ENCODE results near the gene CLEC16A. TPM values are rescaled to one million over a fixed set of nuclear protein-coding genes. Genes with fewer than 3 reads are reported as not detected.

CLEC16A gene
- total RNA-seq, 4 donors from 2014 or later, result 24.5 to 33.0 (median 29.3) TPM

DNA sequence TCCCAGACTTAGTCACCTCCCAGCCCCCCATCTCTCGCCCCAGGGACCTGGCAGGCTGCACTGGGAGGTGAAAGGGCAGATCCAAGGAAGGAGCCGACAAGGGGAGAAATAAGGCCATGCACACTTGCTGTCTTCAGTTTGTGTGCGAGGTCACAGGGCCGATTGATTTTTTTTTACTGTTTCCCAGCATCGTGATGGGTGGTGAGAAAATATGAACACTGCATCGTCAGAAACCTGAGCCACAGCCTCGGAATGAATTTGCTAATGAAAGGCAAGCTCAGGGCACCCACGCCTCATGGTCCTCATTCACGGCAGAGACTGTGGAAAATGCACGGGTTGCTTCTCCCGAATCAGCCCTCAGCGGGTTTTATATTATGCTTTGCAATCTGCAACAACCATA, 213.7 kb downstream of the CLEC16A start:
- Histone ChIP-seq H3K4me1 (peaks cover 18 to 30% of the 10 kb centered on the region in 2 donors), H3K27ac (no peak overlapping the region), H3K4me3 (no peak overlapping the region), H3K36me3 (no peaks in the 10 kb centered on the region), H3K9me3 (no peaks in the 10 kb centered on the region), H3K27me3 (no peaks in the 10 kb centered on the region)
- DNase-seq (no peak), ATAC-seq (no peak)
- intact Hi-C loops (cut with DNase I; ENCODE audit: low total_unique reads), result no loop called here
- in situ Hi-C loops (cut with MboI; ENCODE audit: low sequenced_read_pairs in 4 of 4), result no loop called here
- TF ChIP-seq, protein P1, sequence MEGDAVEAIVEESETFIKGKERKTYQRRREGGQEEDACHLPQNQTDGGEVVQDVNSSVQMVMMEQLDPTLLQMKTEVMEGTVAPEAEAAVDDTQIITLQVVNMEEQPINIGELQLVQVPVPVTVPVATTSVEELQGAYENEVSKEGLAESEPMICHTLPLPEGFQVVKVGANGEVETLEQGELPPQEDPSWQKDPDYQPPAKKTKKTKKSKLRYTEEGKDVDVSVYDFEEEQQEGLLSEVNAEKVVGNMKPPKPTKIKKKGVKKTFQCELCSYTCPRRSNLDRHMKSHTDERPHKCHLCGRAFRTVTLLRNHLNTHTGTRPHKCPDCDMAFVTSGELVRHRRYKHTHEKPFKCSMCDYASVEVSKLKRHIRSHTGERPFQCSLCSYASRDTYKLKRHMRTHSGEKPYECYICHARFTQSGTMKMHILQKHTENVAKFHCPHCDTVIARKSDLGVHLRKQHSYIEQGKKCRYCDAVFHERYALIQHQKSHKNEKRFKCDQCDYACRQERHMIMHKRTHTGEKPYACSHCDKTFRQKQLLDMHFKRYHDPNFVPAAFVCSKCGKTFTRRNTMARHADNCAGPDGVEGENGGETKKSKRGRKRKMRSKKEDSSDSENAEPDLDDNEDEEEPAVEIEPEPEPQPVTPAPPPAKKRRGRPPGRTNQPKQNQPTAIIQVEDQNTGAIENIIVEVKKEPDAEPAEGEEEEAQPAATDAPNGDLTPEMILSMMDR (IDR thresholded peaks at IDR 0.05 in 4 of 5, conservative IDR thresholded peaks at IDR 0.05 in 1 of 5), result no peak
- no peak for TF ChIP-seq POLR2A (IDR thresholded peaks at IDR 0.05)

DNA sequence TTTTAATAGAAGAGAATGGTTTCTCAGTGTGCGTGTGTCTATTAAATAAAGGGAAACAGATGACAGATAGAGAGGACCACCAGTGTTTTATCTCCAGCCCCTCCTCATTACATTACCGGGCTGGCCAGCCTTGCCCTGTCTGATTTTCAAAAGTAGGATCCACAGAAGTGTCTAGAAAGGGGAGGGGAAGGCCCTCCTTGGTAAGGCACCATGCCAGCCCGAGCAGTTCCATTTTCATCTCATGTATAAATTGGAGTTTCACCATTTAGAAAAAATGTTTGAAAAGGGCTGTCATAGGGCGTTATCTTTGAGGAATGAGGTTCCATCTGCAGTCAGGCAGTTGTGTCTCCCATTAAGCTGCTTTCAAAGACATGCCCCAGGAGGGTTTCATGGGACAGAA, 214.9 kb downstream of the CLEC16A start:
- H3K4me1 ChIP-seq, result peaks cover 21 to 40% of the 10 kb centered on the region in 2 donors
- no peak overlapping the region for H3K4me3 ChIP-seq
- ATAC-seq (no peak), DNase-seq (no peak)
- H3K27me3 ChIP-seq, result no peaks in the 10 kb centered on the region
- in situ Hi-C loops (cut with MboI; ENCODE audit: low sequenced_read_pairs in 4 of 4), result no loop called here
- no peaks in the 10 kb centered on the region for H3K9me3 ChIP-seq
- H3K36me3 ChIP-seq, result no peaks in the 10 kb centered on the region
- TF ChIP-seq, protein P1 (IDR thresholded peaks at IDR 0.05 in 4 of 5, conservative IDR thresholded peaks at IDR 0.05 in 1 of 5), result no peak
- no peak for TF ChIP-seq POLR2A (IDR thresholded peaks at IDR 0.05)
- no peak overlapping the region for H3K27ac ChIP-seq
- intact Hi-C loops (cut with DNase I; ENCODE audit: low total_unique reads), result no loop called here

GRCh38 chr16:11160676-11161115, 216.3 kb downstream of the CLEC16A start:
- ATAC-seq, result no peak
- TF ChIP-seq, protein P1 (IDR thresholded peaks at IDR 0.05 in 4 of 5, conservative IDR thresholded peaks at IDR 0.05 in 1 of 5), result no peak
- no peak for TF ChIP-seq POLR2A (IDR thresholded peaks at IDR 0.05)
- H3K4me1 ChIP-seq, result peaks cover 21 to 40% of the 10 kb centered on the region in 2 donors
- DNase-seq, result no peak
- no peaks in the 10 kb centered on the region for H3K36me3 ChIP-seq
- no peaks in the 10 kb centered on the region for H3K9me3 ChIP-seq
- H3K27ac ChIP-seq, result peak overlapping the region in 1 of 4 donors; percentile 77
- no peaks in the 10 kb centered on the region for H3K27me3 ChIP-seq
- in situ Hi-C loops (cut with MboI; ENCODE audit: low sequenced_read_pairs in 4 of 4), result no loop called here
- H3K4me3 ChIP-seq, result no peak overlapping the region
- intact Hi-C loops (cut with DNase I; ENCODE audit: low total_unique reads), result no loop called here

GRCh38 chr16:11161439-11161838, 217.1 kb downstream of the CLEC16A start:
- intact Hi-C loops (cut with DNase I; ENCODE audit: low total_unique reads) (no loop called here), in situ Hi-C loops (cut with MboI; ENCODE audit: low sequenced_read_pairs in 4 of 4) (no loop called here)
- TF ChIP-seq, protein P1 (IDR thresholded peaks at IDR 0.05 in 4 of 5, conservative IDR thresholded peaks at IDR 0.05 in 1 of 5), result no peak
- no peak for TF ChIP-seq POLR2A (IDR thresholded peaks at IDR 0.05)
- Histone ChIP-seq H3K27me3 (no peaks in the 10 kb centered on the region), H3K9me3 (no peaks in the 10 kb centered on the region), H3K4me1 (peaks cover 21 to 40% of the 10 kb centered on the region in 2 donors), H3K4me3 (no peak overlapping the region), H3K27ac (peak overlapping the region; percentile 65 to 77 (median 70)), H3K36me3 (no peaks in the 10 kb centered on the region)
- DNase-seq (no peak), ATAC-seq (no peak)

GRCh38 chr16:11161974-11162373, 217.6 kb downstream of the CLEC16A start:
- H3K36me3 ChIP-seq, result no peaks in the 10 kb centered on the region
- TF ChIP-seq, protein P1 (IDR thresholded peaks at IDR 0.05 in 4 of 5, conservative IDR thresholded peaks at IDR 0.05 in 1 of 5), result no peak
- no peak for TF ChIP-seq POLR2A (IDR thresholded peaks at IDR 0.05)
- DNase-seq (peak in 1 of 2 donors; percentile 31), ATAC-seq (peak; percentile 79 to 91)
- peaks cover 21 to 40% of the 10 kb centered on the region in 2 donors for H3K4me1 ChIP-seq
- no peak overlapping the region for H3K4me3 ChIP-seq
- H3K27me3 ChIP-seq, result no peaks in the 10 kb centered on the region
- intact Hi-C loops (cut with DNase I; ENCODE audit: low total_unique reads), result no loop called here
- H3K27ac ChIP-seq, result peak overlapping the region; percentile 65 to 77 (median 70)
- no peaks in the 10 kb centered on the region for H3K9me3 ChIP-seq
- in situ Hi-C loops (cut with MboI; ENCODE audit: low sequenced_read_pairs in 4 of 4), result no loop called here
